Common myeloid progenitor, CD34-positive (primary cell): ENCODE data around the gene S100A3.

Experiments used
- CTCF ChIA-PET: fragments of 350-600 bp; sonication (Branson Sonifier 250); formaldehyde crosslinking; loops from one replicate; lab custom pipeline; 2021; ENCODE audit warnings: antibody characterized with exemption; lab: Charles Lee
- POLR2A ChIA-PET: fragments of 350-600 bp; sonication (Branson Sonifier 250); formaldehyde crosslinking; loops from one replicate; lab custom pipeline; 2021; ENCODE audit warnings: antibody characterized with exemption; lab: Charles Lee
- DNase-seq, 3 donors: peaks; one replicate each; pipeline versions ENCODE4 v3.0.0 to v3.0.0-alpha.2; 2013
- H3K27ac ChIP-seq, 2 experiments: 1 replicate in 1 of 2; 2 replicates in 1 of 2; pipeline ENCODE4 v1.7.0; 2013; ENCODE audit warnings: inconsistent platforms in 2 of 2, low read length in 2 of 2, mild to moderate bottlenecking in 2 of 2, low read depth in 1 of 2, moderate library complexity in 1 of 2; ENCODE audit not compliant: severe bottlenecking in 2 of 2, insufficient read depth in 1 of 2, poor library complexity in 1 of 2
- H3K27me3 ChIP-seq, 5 experiments: replicated peaks in 2 of 5; 1 replicate in 3 of 5; 2 replicates in 2 of 5; pipeline versions ENCODE4 v1.6.1 to v1.7.0; 2013; ENCODE audit warnings: low read length in 4 of 5, mild to moderate bottlenecking in 2 of 5, moderate library complexity in 2 of 5, inconsistent platforms in 1 of 5; ENCODE audit not compliant: insufficient read depth in 5 of 5, control insufficient read depth in 4 of 5
- H3K36me3 ChIP-seq, 4 experiments: 1 replicate in 2 of 4; 2 replicates in 2 of 4; pipeline versions ENCODE4 v1.6.1 to v1.7.0; 2013; ENCODE audit warnings: low read length in 3 of 4, control low read depth in 1 of 4, mild to moderate bottlenecking in 1 of 4; ENCODE audit not compliant: control insufficient read depth in 4 of 4, insufficient read depth in 4 of 4
- H3K4me1 ChIP-seq, 4 experiments: 1 replicate in 3 of 4; 2 replicates in 1 of 4; pipeline versions ENCODE4 v1.6.1 to v1.7.1; 2013; ENCODE audit warnings: low read length in 3 of 4, mild to moderate bottlenecking in 3 of 4, control low read depth in 1 of 4, inconsistent platforms in 1 of 4, moderate library complexity in 1 of 4; ENCODE audit not compliant: control insufficient read depth in 4 of 4, insufficient read depth in 4 of 4; ENCODE audit errors: control extremely low read depth in 1 of 4
- H3K4me3 ChIP-seq, 7 experiments: 1 replicate in 4 of 7; 2 replicates in 3 of 7; pipeline versions ENCODE4 v1.5.1 to v1.7.0; 2013; ENCODE audit warnings: mild to moderate bottlenecking in 7 of 7, low read length in 6 of 7, moderate library complexity in 6 of 7, inconsistent platforms in 2 of 7, low read depth in 2 of 7, control low read depth in 1 of 7; ENCODE audit not compliant: insufficient read depth in 4 of 7, control insufficient read depth in 1 of 7; ENCODE audit errors: extremely low read depth in 1 of 7
- H3K9me3 ChIP-seq, 5 experiments: 1 replicate in 4 of 5; 2 replicates in 1 of 5; pipeline versions ENCODE4 v1.6.1 to v1.7.1; 2013; ENCODE audit warnings: low read length in 4 of 5, mild to moderate bottlenecking in 2 of 5, inconsistent platforms in 1 of 5, low read depth in 1 of 5, moderate library complexity in 1 of 5; ENCODE audit not compliant: control insufficient read depth in 4 of 5, insufficient read depth in 2 of 5; ENCODE audit errors: control extremely low read depth in 1 of 5
- WGBS: methylation state at CpG from one replicate; pipeline ENCODE4 v1.1.5; 2013; ENCODE audit not compliant: insufficient coverage; 5-methylcytosine and 5-hydroxymethylcytosine counted together

Gene S100A3

DNA sequence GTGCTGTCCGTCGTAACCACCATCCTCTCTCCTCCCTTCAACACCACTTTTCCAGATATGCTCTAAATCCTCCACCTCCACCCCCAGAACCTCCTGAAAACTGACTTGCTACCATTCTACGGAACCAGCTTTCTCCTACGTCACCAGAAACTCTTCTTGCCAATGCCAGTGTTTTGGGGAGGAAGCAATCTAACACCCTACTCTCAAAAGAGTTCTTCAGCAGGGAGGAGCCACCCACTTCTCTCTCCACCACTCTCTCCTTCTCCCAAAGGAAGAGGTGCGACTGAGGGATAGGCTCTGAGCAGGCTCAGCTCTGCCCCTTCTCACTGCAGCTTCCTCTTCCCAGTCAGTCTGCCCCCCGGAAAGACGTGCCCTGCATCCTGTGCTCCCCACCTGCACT lies 22.6 kb upstream of the S100A3 start:
- H3K9me3 ChIP-seq: no peaks in the 10 kb centered on the region
- H3K4me1 ChIP-seq: peaks cover 10 to 42% (median 28%) of the 10 kb centered on the region in 4 experiments
- 90% methylated on average over 6 of the region's 7 CpGs for WGBS
- ChIA-PET POLR2A (interaction anchor here (1.9 kb wide), 1 partner anchor 46 kb away, joined by 6 read pairs; no protein-coding TSS in a partner anchor), CTCF (interaction anchor here (0.7 to 7.5 kb wide), 38 partner anchors 9 to 417 kb away, joined by 3 to 262 read pairs (median 6); partner anchors contain the start of genes CHTOP, PGLYRP4, S100A1 and S100A13)
- no peak for DNase-seq
- no peaks in the 10 kb centered on the region for H3K36me3 ChIP-seq
- H3K4me3 ChIP-seq: no peak overlapping the region
- no peaks in the 10 kb centered on the region for H3K27me3 ChIP-seq
- no peak overlapping the region for H3K27ac ChIP-seq

DNA sequence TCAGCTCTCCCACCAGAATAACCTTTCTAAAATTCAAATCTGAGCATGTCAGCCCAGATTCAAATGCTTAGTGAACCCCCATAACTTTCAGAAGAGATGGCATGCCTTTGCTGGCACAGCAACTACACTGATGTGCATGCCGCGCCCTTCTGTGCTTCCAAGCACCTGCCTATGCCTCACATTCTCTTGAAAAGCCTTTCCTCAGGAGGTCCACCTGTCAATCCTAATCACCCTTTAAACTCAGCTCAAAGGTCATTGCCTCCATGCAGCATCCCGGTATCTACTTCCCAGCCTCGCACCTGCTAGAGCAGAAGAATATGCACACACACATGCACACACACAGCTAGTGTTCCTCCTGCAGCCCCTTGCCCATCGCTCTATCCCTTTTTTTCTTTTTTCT lies 21.8 kb upstream of the S100A3 start:
- POLR2A ChIA-PET: no interaction called here
- no peaks in the 10 kb centered on the region for H3K36me3 ChIP-seq
- H3K4me1 ChIP-seq: peaks cover 10 to 51% (median 36%) of the 10 kb centered on the region in 4 experiments
- H3K4me3 ChIP-seq: no peak overlapping the region
- 100% methylated on average over 4 of the region's 5 CpGs for WGBS
- no peak for DNase-seq
- CTCF ChIA-PET: interaction anchor here (0.6 to 7.5 kb wide), 16 partner anchors 13 to 247 kb away, joined by 3 to 262 read pairs (median 10); partner anchors contain the start of genes PGLYRP4, S100A1, S100A13 and S100A14
- H3K9me3 ChIP-seq: no peaks in the 10 kb centered on the region
- H3K27me3 ChIP-seq: no peaks in the 10 kb centered on the region
- no peak overlapping the region for H3K27ac ChIP-seq

DNA sequence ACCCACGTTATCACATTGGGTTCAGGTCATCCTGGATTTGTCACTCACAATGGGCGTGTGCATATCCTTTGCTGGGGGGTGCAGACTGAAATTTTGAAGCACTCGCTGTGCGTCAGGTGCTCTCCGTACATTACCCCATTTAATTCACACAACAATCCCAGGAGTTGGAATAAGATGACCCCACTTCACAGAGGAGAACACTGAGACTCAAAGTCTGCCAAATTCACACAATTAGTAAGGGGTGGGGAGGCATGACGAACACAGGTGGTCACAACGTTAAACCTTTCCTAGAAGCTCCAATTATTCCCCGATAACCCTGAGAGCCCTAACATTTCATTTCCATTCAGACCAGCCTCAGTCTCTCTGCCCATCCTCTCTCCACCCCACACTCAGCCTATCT lies 20.4 kb upstream of the S100A3 start:
- ChIA-PET POLR2A (interaction anchor here (1.1 kb wide), 1 partner anchor 29 kb away, joined by 4 read pairs; the partner anchor contains the start of gene S100A5), CTCF (interaction anchor here (0.6 to 7.5 kb wide), 13 partner anchors 11 to 74 kb away, joined by 3 to 262 read pairs (median 12); partner anchors contain the start of genes S100A1, S100A13, S100A14 and S100A16)
- Histone ChIP-seq H3K9me3 (no peaks in the 10 kb centered on the region), H3K27me3 (no peaks in the 10 kb centered on the region), H3K4me1 (peaks cover 10 to 60% (median 43%) of the 10 kb centered on the region in 4 experiments), H3K4me3 (no peak overlapping the region), H3K27ac (no peak overlapping the region), H3K36me3 (no peaks in the 10 kb centered on the region)
- WGBS: 98% methylated on average over 5 of the region's 8 CpGs
- DNase-seq: no peak

DNA sequence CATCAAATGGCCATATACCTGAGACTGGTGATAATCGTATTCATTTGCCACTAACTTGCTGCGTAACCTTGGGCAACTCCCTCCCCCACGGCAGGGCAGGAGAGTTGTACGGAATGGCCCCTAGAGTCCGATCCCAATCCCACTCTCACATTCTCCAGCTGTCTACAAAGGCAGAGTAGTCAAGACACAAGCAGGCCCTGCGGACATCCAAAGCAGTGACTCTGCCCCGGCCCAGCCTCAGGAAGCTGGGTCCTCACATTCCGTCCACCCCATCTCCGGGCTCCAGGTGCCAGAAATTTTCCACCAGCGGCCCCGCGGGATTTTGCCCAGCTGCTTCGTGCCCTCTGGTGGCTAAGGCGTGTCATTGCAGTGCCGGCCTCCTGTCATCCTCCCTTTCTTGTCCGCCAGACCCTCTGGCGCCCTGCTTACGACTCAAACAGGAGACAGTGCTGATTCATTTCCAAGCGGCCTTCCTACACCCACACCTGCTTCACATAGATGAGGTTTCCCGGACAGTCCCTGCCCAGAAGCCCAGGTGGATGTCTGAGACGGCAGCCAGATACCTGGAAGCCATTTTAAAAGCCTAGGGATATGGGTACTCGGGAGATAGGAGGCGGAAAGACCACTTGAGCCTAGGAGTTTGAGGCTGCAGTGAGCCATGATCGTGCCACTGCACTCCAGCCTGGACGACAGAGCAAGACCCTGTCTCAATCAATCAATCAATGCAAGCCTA lies 19.5 kb upstream of the S100A3 start:
- Histone ChIP-seq H3K27me3 (no peaks in the 10 kb centered on the region), H3K4me1 (peaks cover 9 to 68% (median 43%) of the 10 kb centered on the region in 4 experiments), H3K27ac (no peak overlapping the region), H3K36me3 (no peaks in the 10 kb centered on the region), H3K9me3 (no peaks in the 10 kb centered on the region), H3K4me3 (peak overlapping the region in 5 of 7 experiments; percentile 8 to 58 (median 19))
- ChIA-PET CTCF (interaction anchor here (0.7 to 7.5 kb wide), 26 partner anchors 9 to 220 kb away, joined by 3 to 262 read pairs (median 6); partner anchors contain the start of genes PGLYRP4, S100A1, S100A13 and S100A14), POLR2A (interaction anchor here (0.7 to 1.5 kb wide), 3 partner anchors 33 to 65 kb away, joined by 4 to 6 read pairs (median 6); partner anchors contain the start of genes CHTOP and S100A6)
- WGBS: 22% methylated on average over 23 of the region's 25 CpGs
- DNase-seq: peak; percentile 81 to 87 (median 87)

DNA sequence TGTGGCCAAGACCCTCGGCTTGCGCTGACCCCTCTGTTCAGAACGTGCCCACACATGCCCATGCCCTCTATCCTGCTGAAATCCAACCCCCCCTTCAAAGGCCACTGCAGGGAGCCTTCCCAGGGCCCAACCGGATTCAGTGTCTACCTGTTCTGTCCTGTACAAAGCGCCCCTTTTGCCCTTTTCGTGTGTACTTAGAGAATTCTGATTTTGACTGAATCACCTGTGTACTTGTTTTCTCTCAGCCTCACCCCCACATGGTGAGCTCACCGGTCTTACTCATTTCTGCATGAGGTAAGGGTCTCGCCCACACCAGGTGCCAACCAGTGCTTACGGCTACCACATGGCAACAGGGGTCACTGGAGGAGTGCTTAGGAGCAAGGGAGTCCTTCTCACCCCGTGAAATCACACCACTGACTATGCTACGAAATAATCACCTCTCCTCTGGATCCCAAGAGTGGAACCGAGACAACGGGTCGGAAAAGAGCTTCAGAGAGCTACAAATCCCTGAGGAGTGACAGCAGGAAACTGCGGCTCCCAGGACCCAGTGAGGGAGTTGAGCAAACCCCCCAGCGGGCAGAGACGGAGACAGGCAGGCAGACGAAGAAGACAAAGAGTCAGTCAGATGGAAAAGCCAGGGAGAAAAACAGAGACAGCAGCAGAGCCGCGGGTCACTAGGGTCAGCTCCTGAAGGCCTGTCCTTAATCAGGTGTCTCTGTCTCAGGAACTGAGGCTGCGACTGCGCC lies 18.7 kb upstream of the S100A3 start:
- no peaks in the 10 kb centered on the region for H3K27me3 ChIP-seq
- no peak overlapping the region for H3K4me3 ChIP-seq
- H3K4me1 ChIP-seq: peaks cover 5 to 64% (median 35%) of the 10 kb centered on the region in 4 experiments
- ChIA-PET CTCF (interaction anchor here (0.7 to 7.5 kb wide), 26 partner anchors 8 to 395 kb away, joined by 3 to 262 read pairs (median 5); partner anchors contain the start of genes PGLYRP4, S100A1, S100A13 and S100A14), POLR2A (interaction anchor here (0.7 to 1.5 kb wide), 3 partner anchors 32 to 66 kb away, joined by 4 to 6 read pairs (median 6); partner anchors contain the start of genes CHTOP and S100A6)
- H3K27ac ChIP-seq: no peak overlapping the region
- WGBS: 95% methylated on average over 17 of the region's 22 CpGs
- DNase-seq: no peak
- H3K36me3 ChIP-seq: no peaks in the 10 kb centered on the region
- H3K9me3 ChIP-seq: no peaks in the 10 kb centered on the region

DNA sequence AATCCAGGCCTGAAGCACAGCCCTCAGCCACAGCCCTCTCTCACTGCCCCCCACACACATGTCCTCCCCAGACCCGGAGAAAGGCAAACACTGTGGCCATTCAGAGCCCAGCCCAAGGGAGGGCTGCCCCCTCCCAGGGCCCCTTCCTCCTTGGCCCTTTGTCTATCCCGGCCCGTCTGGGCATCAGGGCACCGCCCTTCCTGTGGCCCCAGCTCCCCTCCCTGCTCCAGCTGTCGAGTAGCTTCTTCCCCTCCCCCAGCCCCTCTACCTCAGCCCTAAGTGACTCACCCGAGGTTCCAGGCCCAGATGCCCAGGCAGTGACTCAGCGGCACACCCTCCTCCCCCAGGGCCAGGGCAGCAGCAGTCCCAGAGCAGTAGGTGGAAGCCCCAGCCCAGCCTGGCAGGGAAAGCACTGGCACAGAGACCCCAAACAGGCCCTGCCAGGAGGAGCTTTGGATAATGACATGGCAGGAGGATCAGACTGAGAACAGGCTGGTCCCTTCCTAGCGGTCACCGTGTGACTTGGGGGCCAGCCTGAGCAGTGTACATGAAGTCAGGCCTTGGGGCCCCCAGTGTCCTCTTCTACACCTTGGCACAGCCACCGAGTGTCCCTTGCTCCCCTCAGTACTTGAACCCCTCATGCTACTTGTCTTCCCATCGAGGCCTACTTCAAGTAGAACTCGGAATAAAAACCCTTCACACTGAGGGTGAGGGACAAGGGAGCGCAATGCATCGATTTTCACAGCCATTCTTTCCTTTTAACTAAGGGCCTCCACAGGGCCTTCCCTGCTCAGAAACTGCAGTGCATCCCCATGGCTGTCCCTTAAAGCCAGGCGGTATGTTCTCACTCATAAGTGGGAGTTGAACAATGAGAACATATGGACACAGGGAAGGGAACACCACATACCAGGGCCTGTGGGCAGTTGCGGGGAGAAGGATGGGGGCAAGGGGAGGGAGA lies 17.6 kb upstream of the S100A3 start:
- CTCF ChIA-PET: interaction anchor here (0.6 to 11.1 kb wide), 10 partner anchors 13 to 67 kb away, joined by 3 to 116 read pairs (median 4); partner anchors contain the start of genes CHTOP, S100A13, S100A5 and S100A6
- WGBS: 57% methylated on average over 10 of the region's 16 CpGs
- Histone ChIP-seq H3K9me3 (no peaks in the 10 kb centered on the region), H3K36me3 (no peaks in the 10 kb centered on the region), H3K4me1 (peaks cover 3 to 53% (median 33%) of the 10 kb centered on the region in 4 experiments), H3K4me3 (peak overlapping the region in 4 of 7 experiments; percentile 16 to 57 (median 30)), H3K27ac (peak overlapping the region; percentile 47 to 80), H3K27me3 (no peaks in the 10 kb centered on the region)
- POLR2A ChIA-PET: interaction anchor here (0.6 to 2.0 kb wide), 4 partner anchors 21 to 43 kb away, joined by 4 to 15 read pairs (median 8); partner anchors contain the start of genes S100A4 and S100A6
- peak; percentile 92 to 98 (median 98) for DNase-seq
